Gastroesophageal sphincter (tissue), 4 donors: Measurements from ENCODE around the gene GRID2. TPM values are rescaled to one million over a fixed set of nuclear protein-coding genes. Genes with fewer than 3 reads are reported as not detected.

Source experiments
- ATAC-seq: fragments of 150-250 bp; one replicate; pipeline ENCODE4 v1.9.1; 2016; ENCODE audit warnings: mild to moderate bottlenecking, moderate library complexity
- H3K27ac ChIP-seq, 4 donors: fragments of 200-600 bp; sonication (generic) in 3 of 4; 1 replicate in 3 of 4; 2 replicates in 1 of 4; pipeline ENCODE4 v1.5.1; 2016 to 2019
- H3K27me3 ChIP-seq: fragments of 200-600 bp; sonication (generic); one replicate; pipeline ENCODE4 v1.5.1; 2019
- H3K36me3 ChIP-seq, 2 donors: fragments of 200-600 bp; sonication (generic); one replicate each; pipeline ENCODE4 v1.5.1; 2019; ENCODE audit warnings: control low read depth in 1 of 2
- H3K4me1 ChIP-seq, 3 donors: fragments of 200-600 bp; sonication (generic); 1 replicate in 2 of 3; 2 replicates in 1 of 3; pipeline ENCODE4 v1.5.1; 2016 to 2019; ENCODE audit warnings: control low read depth in 2 of 3
- H3K4me3 ChIP-seq, 2 donors: fragments of 200-600 bp; sonication (generic); one replicate each; pipeline ENCODE4 v1.5.1; 2019; ENCODE audit warnings: mild to moderate bottlenecking in 1 of 2, moderate library complexity in 1 of 2
- H3K9me3 ChIP-seq, 3 donors: fragments of 200-600 bp; sonication (generic); one replicate each; pipeline ENCODE4 v1.5.1; 2017 to 2019; ENCODE audit warnings: control low read depth in 2 of 3
- EP300 ChIP-seq: sonication (generic); formaldehyde crosslinking; IDR thresholded peaks from one replicate; pipeline ENCODE4 v1.6.1; 2017; ENCODE audit warnings: antibody characterized with exemption, mild to moderate bottlenecking
- POLR2A ChIP-seq, 2 donors: fragments of 450-650 bp; IDR thresholded peaks; one replicate each; pipeline ENCODE4 v1.6.1; 2017; ENCODE audit warnings: antibody characterized with exemption in 2 of 2, mild to moderate bottlenecking in 2 of 2, moderate library complexity in 1 of 2
- POLR2AphosphoS5 ChIP-seq: sonication (generic); formaldehyde crosslinking; IDR thresholded peaks from one replicate; pipeline ENCODE4 v1.6.1; 2017; ENCODE audit warnings: antibody characterized with exemption
- WGBS, 2 donors: methylation state at CpG; one replicate each; pipeline ENCODE4 v1.1.5; 2018; ENCODE audit warnings: low coverage in 1 of 2; 5-methylcytosine and 5-hydroxymethylcytosine counted together
- total RNA-seq, 4 donors: library from RNA; depleted of rRNA; stranded (reverse); fragments of >200 nt; gene quantifications; one replicate each; pipeline ENCODE4 v1.1.0, GENCODE V29; 2016
- TF ChIP-seq, protein P1 (sequence below), 4 experiments: fragments of 200-600 bp in 2 of 4; fragments of 450-650 bp in 2 of 4; sonication (generic) in 1 of 4; IDR thresholded peaks; one replicate each; pipeline ENCODE4 v1.5.1; 2017 to 2019; ENCODE audit warnings: antibody characterized with exemption in 4 of 4, mild to moderate bottlenecking in 2 of 4, moderate library complexity in 2 of 4

The GRID2 gene
- total RNA-seq, 4 donors from 2014 or later, result 0.81 TPM; not detected in 3

DNA sequence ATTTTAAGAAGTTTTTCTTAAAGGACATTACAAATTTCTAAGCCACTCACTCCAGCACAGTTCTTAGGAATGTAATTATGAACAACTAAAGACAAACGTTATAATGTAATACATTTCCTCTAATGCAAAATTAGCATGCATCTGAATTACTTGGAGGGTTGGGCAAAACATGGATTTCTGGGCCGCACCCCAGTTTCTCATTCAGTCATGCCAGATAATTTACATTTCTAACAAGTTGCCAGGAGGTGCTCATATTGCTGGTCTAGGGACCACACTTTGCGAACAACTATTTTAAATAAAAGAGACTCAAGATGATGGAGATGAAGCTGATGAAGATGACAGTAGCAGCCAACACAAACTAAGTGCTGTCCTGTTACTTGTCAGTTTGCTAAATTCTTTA, 840.1 kb downstream of the GRID2 start:
- TF ChIP-seq POLR2AphosphoS5 (no peak), EP300 (no peak), POLR2A (IDR thresholded peaks at IDR 0.05) (no peak)
- TF ChIP-seq, protein P1, sequence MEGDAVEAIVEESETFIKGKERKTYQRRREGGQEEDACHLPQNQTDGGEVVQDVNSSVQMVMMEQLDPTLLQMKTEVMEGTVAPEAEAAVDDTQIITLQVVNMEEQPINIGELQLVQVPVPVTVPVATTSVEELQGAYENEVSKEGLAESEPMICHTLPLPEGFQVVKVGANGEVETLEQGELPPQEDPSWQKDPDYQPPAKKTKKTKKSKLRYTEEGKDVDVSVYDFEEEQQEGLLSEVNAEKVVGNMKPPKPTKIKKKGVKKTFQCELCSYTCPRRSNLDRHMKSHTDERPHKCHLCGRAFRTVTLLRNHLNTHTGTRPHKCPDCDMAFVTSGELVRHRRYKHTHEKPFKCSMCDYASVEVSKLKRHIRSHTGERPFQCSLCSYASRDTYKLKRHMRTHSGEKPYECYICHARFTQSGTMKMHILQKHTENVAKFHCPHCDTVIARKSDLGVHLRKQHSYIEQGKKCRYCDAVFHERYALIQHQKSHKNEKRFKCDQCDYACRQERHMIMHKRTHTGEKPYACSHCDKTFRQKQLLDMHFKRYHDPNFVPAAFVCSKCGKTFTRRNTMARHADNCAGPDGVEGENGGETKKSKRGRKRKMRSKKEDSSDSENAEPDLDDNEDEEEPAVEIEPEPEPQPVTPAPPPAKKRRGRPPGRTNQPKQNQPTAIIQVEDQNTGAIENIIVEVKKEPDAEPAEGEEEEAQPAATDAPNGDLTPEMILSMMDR (IDR thresholded peaks at IDR 0.05), result no peak
- Histone ChIP-seq H3K27me3 (no peaks in the 10 kb centered on the region), H3K36me3 (no peaks in the 10 kb centered on the region), H3K4me1 (no peaks in the 10 kb centered on the region), H3K4me3 (no peak overlapping the region), H3K9me3 (no peaks in the 10 kb centered on the region), H3K27ac (no peak overlapping the region)
- ATAC-seq, result no peak
- WGBS, 2 donors, result 67 to 72% methylated on average over 3 of the region's 3 CpGs

DNA sequence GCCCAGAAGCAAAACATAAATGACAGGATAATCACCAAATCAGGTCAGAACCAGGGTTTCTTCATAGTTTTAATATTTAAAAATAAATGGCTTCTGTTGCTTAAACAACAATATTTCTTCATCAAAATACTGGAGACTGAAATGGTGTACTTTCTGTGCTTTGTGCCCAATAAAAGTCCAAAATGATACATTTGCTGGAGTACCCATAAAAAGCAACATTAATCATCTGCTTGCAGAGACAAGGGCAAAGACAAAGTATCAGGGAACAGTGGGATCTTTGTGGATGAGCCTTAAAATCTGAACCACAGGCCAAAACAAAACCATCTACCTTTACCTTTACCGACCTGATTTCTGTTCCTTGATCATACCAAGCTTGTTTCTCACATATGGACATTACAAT, 840.9 kb downstream of the GRID2 start:
- TF ChIP-seq, protein P1 (IDR thresholded peaks at IDR 0.05), result no peak
- TF ChIP-seq POLR2A (IDR thresholded peaks at IDR 0.05) (no peak), POLR2AphosphoS5 (no peak), EP300 (no peak)
- WGBS, 2 donors, result 50 to 55% methylated on average over 1 of the region's 1 CpG
- Histone ChIP-seq H3K4me3 (no peak overlapping the region), H3K36me3 (no peaks in the 10 kb centered on the region), H3K9me3 (no peaks in the 10 kb centered on the region), H3K27ac (no peak overlapping the region), H3K4me1 (no peaks in the 10 kb centered on the region), H3K27me3 (no peaks in the 10 kb centered on the region)
- no peak for ATAC-seq

DNA sequence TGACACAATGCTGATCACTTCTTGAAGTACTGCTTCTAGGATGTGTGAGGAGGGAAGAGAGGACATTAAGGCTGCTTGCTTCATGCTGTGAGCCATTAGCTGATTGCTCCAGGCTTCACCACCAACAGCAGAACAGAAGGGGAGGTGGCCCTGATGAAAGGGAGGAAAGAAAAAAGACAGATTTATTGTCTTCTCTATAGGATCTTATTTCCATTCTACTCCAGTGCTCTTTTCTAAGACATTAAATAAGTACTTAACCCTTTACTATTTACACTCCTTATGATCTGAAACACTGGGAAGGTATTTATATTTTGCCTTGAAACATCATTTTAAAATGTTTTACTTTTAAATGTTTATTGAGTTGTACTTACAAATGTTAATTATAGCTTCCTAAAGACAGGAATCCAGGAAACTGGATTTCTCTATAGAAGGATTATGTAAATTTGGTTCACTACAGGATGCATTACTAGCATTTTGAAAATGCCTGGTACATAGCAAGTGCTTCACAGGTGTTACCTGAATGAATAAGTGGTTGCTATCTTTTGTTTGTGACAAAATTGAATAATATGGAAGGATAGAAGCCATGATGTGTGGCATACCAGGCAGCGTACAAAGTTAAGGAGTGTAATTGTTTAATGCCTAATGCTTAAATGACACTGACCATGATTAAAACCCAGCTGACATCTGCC, 843.9 kb downstream of the GRID2 start:
- Histone ChIP-seq H3K9me3 (no peaks in the 10 kb centered on the region), H3K27ac (no peak overlapping the region), H3K27me3 (no peaks in the 10 kb centered on the region), H3K4me3 (no peak overlapping the region), H3K36me3 (no peaks in the 10 kb centered on the region), H3K4me1 (no peaks in the 10 kb centered on the region)
- no peak for ATAC-seq
- TF ChIP-seq, protein P1 (IDR thresholded peaks at IDR 0.05), result no peak
- TF ChIP-seq POLR2A (IDR thresholded peaks at IDR 0.05), result no peak
- TF ChIP-seq POLR2AphosphoS5, result no peak
- no peak for TF ChIP-seq EP300
- 75 to 88% methylated on average over 1 of the region's 1 CpG for WGBS, 2 donors

DNA sequence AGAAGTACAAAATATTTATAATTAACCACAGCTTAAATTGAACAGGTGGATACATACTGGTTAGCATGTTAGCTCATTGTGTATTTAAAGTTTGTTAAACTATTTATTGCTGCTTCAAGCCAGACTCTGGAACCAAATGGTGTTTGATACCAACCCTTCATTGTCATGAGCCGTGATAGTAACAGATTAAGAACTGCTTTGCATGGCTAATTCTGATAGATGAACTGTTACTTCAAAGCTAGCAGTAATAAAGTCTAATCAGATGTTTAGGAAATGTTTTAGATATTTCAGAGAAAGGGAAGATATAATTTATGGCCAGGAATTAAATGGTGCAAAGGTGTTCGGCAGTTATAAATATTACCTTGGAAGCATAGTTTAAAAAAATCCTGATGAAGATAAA, 848.7 kb downstream of the GRID2 start:
- Histone ChIP-seq H3K9me3 (no peaks in the 10 kb centered on the region), H3K27me3 (no peaks in the 10 kb centered on the region), H3K27ac (no peak overlapping the region), H3K36me3 (no peaks in the 10 kb centered on the region), H3K4me1 (no peaks in the 10 kb centered on the region), H3K4me3 (no peak overlapping the region)
- ATAC-seq, result no peak
- WGBS, 2 donors, result 46 to 71% methylated on average over 2 of the region's 2 CpGs
- TF ChIP-seq, protein P1 (IDR thresholded peaks at IDR 0.05), result no peak
- TF ChIP-seq EP300 (no peak), POLR2A (IDR thresholded peaks at IDR 0.05) (no peak), POLR2AphosphoS5 (no peak)

DNA sequence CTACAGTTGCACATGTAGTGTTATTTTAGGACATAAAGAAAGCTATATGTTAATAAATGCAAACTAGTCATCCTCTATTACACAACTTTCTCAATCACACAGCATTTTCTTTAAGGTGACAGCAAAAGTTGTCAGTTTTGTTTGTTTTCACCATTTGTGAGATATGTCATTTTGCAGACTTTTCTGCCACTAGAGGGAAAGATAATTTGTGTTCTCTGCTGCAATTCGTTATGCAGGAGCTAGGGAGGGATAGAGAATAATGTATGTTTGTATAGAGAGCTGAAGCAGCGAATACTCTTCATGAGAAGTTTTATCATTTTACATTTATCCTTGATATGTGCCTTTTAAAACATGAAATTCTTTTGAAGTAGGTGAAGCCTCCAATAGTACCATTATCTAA, 854.2 kb downstream of the GRID2 start:
- H3K27ac ChIP-seq, result no peak overlapping the region
- H3K4me1 ChIP-seq, result no peaks in the 10 kb centered on the region
- H3K4me3 ChIP-seq, result no peak overlapping the region
- H3K9me3 ChIP-seq, result no peaks in the 10 kb centered on the region
- H3K36me3 ChIP-seq, result no peaks in the 10 kb centered on the region
- H3K27me3 ChIP-seq, result no peaks in the 10 kb centered on the region
- 66 to 82% methylated on average over 2 of the region's 2 CpGs for WGBS, 2 donors
- no peak for ATAC-seq
- TF ChIP-seq, protein P1 (IDR thresholded peaks at IDR 0.05), result no peak
- TF ChIP-seq EP300, result no peak
- TF ChIP-seq POLR2A (IDR thresholded peaks at IDR 0.05), result no peak
- TF ChIP-seq POLR2AphosphoS5, result no peak
